Lung (tissue), 12 donors: ENCODE data around the gene MAN1B1. TPM values are rescaled to one million over a fixed set of nuclear protein-coding genes. Genes with fewer than 3 reads are reported as not detected.

Experiments used
- ATAC-seq: fragments of 200-7000 bp; cut with Tn5 transposase; one replicate; pipeline ENCODE4 v1.9.1; 2020; ENCODE audit warnings: moderate number of reproducible peaks; ENCODE audit not compliant: insufficient read depth, low FRiP score
- DNase-seq, 3 donors: peaks; one replicate each; pipeline ENCODE4 v3.0.0-alpha.2; 2013 to 2017
- H3K27ac ChIP-seq, 2 donors: one replicate each; pipeline ENCODE4 v1.5.1; 2013; ENCODE audit warnings: mild to moderate bottlenecking in 2 of 2, moderate library complexity in 2 of 2, control low read depth in 1 of 2, inconsistent platforms in 1 of 2, low read depth in 1 of 2, low read length in 1 of 2
- H3K27me3 ChIP-seq, 3 donors: one replicate each; pipeline ENCODE4 v1.5.1; 2013; ENCODE audit warnings: low read length in 2 of 3; ENCODE audit not compliant: control insufficient read depth in 3 of 3, insufficient read depth in 3 of 3
- H3K36me3 ChIP-seq, 4 donors: one replicate each; pipeline ENCODE4 v1.5.1; 2013; ENCODE audit warnings: low read length in 4 of 4, mild to moderate bottlenecking in 1 of 4, moderate library complexity in 1 of 4; ENCODE audit not compliant: control insufficient read depth in 4 of 4, insufficient read depth in 4 of 4
- H3K4me1 ChIP-seq, 5 donors: one replicate each; pipeline ENCODE4 v1.5.1; 2013; ENCODE audit warnings: low read length in 5 of 5, mild to moderate bottlenecking in 2 of 5, moderate library complexity in 1 of 5; ENCODE audit not compliant: control insufficient read depth in 5 of 5, insufficient read depth in 5 of 5
- H3K4me3 ChIP-seq: one replicate; pipeline ENCODE4 v1.5.1; 2013; ENCODE audit warnings: mild to moderate bottlenecking, control low read depth, moderate library complexity
- H3K9ac ChIP-seq, 2 donors: one replicate each; pipeline ENCODE4 v1.5.1; 2013; ENCODE audit warnings: low read length in 2 of 2, control low read depth in 1 of 2; ENCODE audit not compliant: insufficient read depth in 1 of 2
- H3K9me3 ChIP-seq, 4 donors: one replicate each; pipeline ENCODE4 v1.5.1; 2013; ENCODE audit warnings: low read length in 3 of 4, mild to moderate bottlenecking in 1 of 4, moderate library complexity in 1 of 4; ENCODE audit not compliant: control insufficient read depth in 4 of 4, insufficient read depth in 3 of 4
- WGBS, 2 donors: extraction: QIAGEN DNeasy Blood & Tissue Kit; methylation state at CpG; one replicate each; pipeline ENCODE4 v1.1.7; 2013; 5-methylcytosine and 5-hydroxymethylcytosine counted together
- polyA plus RNA-seq, 2 donors: library from polyadenylated mRNA; stranded (reverse); fragments of 200-250 nt; gene quantifications; one replicate each; pipeline ENCODE4 v1.2.1, GENCODE V29; 2013
- total RNA-seq, 2 donors: library from RNA; depleted of rRNA in 1 of 2; stranded (reverse); fragments of >200 nt in 1 of 2; gene quantifications; one replicate each; pipeline ENCODE4 v1.2.1, GENCODE V29; 2014 to 2021
- TF ChIP-seq, protein P1 (sequence below): IDR thresholded peaks from 2 replicates; pipeline ENCODE4 v1.5.1; 2012; ENCODE audit warnings: mild to moderate bottlenecking; ENCODE audit errors: control extremely low read depth, extremely low read depth
- donor health status: control.
- donor health status: control.
- donor health status: Bipolar disorder and iron deficiency.
- donor health status: healthy.
- donor health status: DM: yes; HTN: yes; CAD: no.

The MAN1B1 gene
- total and polyA plus RNA-seq, 4 donors: 40.3 to 70.9 (median 56.8) TPM

DNA sequence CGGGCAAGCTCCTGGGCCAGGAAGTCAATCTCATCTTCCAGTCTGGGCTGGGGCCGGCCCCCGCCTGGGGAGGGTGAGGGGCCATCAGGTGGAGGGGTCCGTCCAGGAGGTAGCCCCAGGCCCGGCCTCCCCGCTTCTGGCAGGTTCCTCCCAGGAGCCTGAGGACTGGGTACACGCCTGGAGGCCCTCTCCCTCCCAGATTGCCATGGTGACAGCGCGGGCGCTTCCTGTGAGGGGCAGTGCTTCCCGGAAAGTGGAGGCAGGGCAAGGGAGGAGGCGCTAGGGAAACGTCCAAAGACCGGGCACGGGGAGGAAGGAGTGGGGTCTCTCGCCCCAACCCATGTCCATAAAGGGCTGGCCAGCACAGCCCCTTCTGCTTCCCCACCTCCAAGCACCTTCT, 45.7 kb upstream of the MAN1B1 start:
- Histone ChIP-seq H3K9ac (no peak overlapping the region), H3K27me3 (peaks cover 0 to 16% (median 7%) of the 10 kb centered on the region in 3 donors), H3K27ac (peak overlapping the region in 1 of 2 donors; percentile 48), H3K4me3 (no peak overlapping the region), H3K9me3 (no peaks in the 10 kb centered on the region), H3K36me3 (peaks cover 0 to 15% (median 0%) of the 10 kb centered on the region in 4 donors), H3K4me1 (peaks cover 0 to 14% (median 0%) of the 10 kb centered on the region in 5 donors)
- DNase-seq: peak; percentile 39 to 52 (median 42)
- WGBS, 2 donors: 32 to 42% methylated on average over 12 to 16 of the region's 16 CpGs
- ATAC-seq: no peak
- TF ChIP-seq, protein P1, sequence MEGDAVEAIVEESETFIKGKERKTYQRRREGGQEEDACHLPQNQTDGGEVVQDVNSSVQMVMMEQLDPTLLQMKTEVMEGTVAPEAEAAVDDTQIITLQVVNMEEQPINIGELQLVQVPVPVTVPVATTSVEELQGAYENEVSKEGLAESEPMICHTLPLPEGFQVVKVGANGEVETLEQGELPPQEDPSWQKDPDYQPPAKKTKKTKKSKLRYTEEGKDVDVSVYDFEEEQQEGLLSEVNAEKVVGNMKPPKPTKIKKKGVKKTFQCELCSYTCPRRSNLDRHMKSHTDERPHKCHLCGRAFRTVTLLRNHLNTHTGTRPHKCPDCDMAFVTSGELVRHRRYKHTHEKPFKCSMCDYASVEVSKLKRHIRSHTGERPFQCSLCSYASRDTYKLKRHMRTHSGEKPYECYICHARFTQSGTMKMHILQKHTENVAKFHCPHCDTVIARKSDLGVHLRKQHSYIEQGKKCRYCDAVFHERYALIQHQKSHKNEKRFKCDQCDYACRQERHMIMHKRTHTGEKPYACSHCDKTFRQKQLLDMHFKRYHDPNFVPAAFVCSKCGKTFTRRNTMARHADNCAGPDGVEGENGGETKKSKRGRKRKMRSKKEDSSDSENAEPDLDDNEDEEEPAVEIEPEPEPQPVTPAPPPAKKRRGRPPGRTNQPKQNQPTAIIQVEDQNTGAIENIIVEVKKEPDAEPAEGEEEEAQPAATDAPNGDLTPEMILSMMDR: no peak

DNA sequence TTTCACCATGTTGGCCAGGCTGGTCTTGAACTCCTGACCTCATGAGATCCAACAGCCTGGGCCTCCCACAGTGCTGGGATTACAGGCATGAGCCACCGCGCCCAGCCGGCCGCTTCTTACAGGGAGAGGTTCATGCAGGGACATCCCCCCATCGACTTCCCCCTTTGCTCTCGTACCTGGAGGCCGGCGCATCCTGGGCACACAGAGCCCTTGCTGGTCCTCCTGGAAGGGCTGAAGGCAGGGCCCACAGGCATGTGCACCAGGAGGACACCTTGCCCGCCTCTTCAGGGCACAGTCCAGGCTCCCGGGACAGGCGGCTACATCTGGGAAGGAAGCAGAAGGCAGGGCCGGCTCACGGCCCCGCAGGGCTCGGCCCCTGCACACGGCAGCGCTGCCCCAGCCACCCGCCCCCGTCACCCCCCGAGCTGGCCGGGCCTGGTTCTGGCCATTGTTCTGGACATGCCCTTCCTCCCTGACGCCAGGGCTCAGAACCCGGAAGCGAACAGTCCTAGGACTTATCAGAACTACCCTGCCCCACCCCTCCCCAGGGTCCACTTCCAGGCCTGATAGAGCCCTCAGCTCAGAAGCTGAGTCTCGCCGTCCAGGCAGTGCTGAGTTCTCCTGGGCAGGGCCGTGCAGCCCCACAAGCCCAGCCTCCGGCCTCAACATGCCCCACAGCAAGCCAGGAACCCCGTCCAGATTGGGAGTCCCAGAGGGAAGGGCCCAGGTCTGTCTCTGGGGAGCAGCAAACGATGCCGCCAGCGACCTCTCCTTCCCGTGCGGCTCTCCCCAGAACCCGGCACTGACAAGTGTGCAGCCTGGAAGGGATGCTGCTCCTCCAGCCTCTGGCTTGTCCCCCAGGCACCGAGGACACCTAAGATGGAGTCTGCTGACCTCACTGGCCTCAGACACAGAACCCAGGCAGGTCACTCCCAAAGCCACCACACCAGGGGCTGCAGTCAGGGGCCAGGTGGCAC, 43.7 kb upstream of the MAN1B1 start:
- DNase-seq (no peak), ATAC-seq (no peak)
- Histone ChIP-seq H3K9ac (no peak overlapping the region), H3K9me3 (no peaks in the 10 kb centered on the region), H3K27ac (peak overlapping the region; percentile 24 to 72), H3K36me3 (peaks cover 0 to 13% (median 0%) of the 10 kb centered on the region in 4 donors), H3K4me1 (peaks cover 0 to 14% (median 0%) of the 10 kb centered on the region in 5 donors), H3K4me3 (no peak overlapping the region), H3K27me3 (peaks cover 8 to 26% (median 20%) of the 10 kb centered on the region in 3 donors)
- TF ChIP-seq, protein P1: no peak
- WGBS, 2 donors: 66 to 72% methylated on average over 36 of the region's 36 CpGs

DNA sequence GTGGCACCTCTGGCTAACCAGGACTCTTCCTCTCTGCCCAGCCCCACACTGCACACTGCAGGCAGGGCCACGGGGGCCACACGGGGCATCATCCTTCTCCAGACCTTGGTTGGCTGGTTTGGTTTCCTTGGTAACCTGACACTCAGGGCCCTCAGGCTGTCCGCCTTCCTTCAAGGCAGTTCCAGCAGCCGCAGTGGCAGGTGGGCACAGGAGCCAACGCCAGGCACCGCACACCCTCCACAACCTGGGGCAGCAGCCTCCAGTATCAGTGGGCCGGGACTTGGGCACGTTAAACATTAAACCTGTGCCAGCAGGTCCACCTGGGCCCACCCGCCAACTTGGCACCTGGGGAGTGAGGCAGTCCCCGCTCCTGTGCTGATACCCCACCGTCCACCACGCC, 42.7 kb upstream of the MAN1B1 start:
- Histone ChIP-seq H3K27me3 (peaks cover 8 to 32% (median 23%) of the 10 kb centered on the region in 3 donors), H3K36me3 (peaks cover 0 to 10% (median 0%) of the 10 kb centered on the region in 4 donors), H3K9me3 (peaks cover 0 to 1% (median 0%) of the 10 kb centered on the region in 4 donors), H3K4me1 (peaks cover 0 to 14% (median 0%) of the 10 kb centered on the region in 5 donors), H3K27ac (peak overlapping the region in 1 of 2 donors; percentile 74), H3K4me3 (no peak overlapping the region), H3K9ac (no peak overlapping the region)
- no peak for DNase-seq
- no peak for ATAC-seq
- WGBS, 2 donors: 49 to 63% methylated on average over 12 of the region's 12 CpGs
- TF ChIP-seq, protein P1: no peak
